Amygdala (tissue), 56 donors: ENCODE data around the gene FGF12.
A peak's percentile ranks its signal among the peaks of the same experiment; 100 is the strongest.

ENCODE experiments used
- DNase-seq, 56 donors: peaks; one replicate each; lab custom pipeline; 2025; lab: John Stamatoyannopoulos, UW

The FGF12 gene

DNA sequence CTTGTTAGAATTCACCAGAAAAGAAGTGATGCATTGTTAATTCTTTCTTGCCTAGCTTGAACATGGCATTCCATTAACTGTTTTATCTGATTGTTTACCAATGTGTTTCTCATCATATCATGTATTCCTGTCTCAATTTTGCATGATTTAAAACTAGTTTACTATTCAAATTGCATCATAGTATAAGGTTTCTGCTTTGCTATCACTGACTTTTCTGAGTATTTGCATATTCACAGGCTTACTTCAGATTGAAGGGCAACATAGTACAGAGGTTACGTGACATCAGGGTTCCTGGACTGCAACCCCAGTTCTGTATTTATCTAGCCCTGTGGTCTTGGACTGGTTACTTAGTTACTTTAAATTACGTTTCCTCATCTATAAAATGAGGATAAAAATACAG, 561.8 kb downstream of the FGF12 start:
- DNase-seq = no peak

DNA sequence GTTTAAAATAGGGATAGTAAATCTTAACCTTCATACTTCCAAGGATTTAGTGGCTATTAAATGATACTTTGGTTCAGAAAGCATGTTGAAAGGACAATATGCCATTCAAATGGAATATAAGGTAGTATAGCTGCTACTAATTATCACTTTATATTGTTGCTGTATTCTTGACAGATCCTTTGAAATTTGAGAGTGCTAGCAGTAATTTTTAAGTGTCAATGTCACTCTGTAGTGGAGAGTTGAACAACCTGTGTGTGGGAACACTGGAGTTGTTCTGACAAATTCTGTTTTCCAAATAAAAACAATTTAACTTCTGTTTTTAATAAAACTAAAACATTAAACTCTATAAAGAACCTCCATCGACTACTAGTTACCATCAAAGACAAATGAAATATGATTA, 565.7 kb downstream of the FGF12 start:
- DNase-seq = no peak

DNA sequence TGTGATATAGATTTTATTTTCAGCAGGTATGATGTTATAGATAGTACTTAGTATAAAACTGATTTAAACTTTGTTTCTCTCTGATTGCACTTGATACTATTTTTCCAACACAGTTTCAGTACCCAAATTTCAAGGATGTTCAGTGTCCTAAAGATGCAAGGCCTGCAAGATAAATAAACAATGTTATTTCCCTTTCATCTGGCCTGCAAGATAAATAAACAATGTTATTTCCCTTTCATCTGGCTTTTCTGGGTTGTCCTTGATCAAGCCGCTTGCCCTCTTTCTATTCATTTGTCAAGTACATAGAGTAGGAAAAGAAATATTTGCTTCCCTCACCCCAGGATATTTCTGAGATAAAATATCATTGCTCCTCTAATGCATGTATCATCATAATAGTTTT, 571.0 kb downstream of the FGF12 start:
- no peak for DNase-seq

DNA sequence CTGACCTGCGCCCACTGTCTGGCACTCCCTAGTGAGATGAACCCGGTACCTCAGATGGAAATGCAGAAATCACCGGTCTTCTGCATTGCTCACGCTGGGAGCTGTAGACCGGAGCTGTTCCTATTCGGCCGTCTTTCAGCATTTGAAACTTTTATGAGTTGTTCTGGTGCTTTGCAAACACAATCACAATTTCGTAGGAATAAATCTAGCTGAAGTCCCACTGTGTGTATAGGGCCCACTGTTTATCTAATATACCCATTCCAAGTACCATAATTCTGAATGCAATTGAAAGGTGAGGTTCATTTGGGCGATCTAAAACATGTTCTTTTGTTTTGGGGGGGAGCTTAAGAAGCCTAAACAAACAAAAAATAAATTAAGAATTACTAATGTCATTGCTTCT, 572.1 kb downstream of the FGF12 start:
- DNase-seq = no peak

DNA sequence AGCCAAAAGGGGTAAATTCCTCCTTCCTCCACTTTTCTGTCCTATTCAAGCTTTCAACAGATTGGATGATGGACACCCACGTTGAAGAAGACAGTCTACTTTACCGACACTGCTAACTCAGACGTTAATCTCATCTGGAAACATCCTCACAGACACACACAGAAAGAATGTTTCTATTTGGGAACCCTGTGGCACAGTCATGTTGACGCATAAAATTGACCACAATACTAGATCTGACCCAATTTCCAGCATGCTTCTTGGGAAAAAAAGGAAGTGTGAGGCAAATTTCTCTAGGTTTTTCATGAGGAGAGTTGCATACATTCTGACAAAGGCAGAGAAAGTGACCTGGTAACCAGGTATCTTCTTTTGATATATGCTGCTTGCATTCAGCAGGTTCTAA, 594.1 kb downstream of the FGF12 start:
- DNase-seq = no peak

DNA sequence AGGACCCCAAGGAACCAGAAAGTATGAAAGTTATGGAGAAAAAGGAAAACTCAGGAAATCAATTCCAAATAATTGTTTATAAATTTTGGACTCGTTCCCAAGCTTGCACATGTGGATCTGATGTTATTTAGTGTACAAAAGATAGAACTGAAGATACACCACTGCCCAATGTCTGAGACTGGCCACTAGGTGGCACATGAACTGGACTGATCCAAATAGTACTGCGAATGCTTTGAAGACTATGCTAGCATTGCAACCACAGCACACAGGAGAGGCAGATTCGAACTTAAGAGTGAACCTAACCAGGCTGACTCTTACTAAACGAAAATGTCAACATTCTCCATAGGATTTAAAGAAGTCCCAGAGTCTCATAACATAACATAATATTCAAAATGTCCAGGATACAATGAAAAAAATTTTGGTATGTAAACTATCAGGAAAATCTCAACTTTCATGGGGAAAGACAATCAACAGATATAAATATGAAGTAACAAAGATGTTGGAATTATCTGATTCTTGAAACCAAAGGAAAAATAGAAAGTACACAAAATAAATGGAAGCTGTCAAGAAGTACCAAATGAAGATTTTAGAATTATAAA, 596.7 kb downstream of the FGF12 start:
- peak in 27 of 56 donors; percentile 0 to 77 (median 21) for DNase-seq

DNA sequence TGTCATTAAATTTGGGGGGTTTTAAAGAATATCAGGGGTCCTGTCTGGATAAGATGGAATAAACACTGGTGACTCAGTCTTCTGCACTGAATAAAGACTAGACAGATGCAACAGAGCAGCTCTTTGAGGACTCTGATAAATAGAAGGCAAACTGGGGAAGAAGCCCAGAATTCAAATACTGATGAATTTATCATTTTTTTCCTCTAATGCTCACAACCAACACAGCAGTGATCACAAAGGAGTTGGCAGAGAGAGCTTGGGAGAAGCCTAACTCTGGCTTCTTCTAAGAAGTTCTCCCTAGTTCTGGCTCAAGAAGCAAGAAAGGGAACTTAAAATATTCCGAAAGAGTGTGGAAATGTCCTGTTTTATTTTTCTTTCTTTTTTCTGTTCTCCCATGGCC, 597.8 kb downstream of the FGF12 start:
- DNase-seq = peak in 1 of 56 donors; percentile 19

DNA sequence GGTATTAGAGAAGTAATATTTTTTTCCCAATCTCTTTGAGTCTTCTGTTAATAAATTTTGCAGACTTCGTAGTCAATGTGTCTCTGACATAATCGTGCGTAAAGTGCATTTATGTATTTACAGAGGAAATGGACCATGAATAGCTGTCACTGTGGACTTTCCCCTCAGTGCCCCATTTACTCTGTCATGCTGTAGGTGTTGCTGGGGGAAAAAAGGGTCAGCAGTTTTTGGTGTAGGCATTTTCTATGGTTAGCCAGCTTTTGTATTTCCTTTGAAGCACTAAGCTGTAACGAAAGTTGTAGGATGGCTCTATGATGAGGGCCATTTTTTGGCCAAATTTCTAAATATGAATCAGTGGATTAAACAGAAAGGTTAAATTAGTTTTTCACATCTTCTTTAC, 598.4 kb downstream of the FGF12 start:
- no peak for DNase-seq

DNA sequence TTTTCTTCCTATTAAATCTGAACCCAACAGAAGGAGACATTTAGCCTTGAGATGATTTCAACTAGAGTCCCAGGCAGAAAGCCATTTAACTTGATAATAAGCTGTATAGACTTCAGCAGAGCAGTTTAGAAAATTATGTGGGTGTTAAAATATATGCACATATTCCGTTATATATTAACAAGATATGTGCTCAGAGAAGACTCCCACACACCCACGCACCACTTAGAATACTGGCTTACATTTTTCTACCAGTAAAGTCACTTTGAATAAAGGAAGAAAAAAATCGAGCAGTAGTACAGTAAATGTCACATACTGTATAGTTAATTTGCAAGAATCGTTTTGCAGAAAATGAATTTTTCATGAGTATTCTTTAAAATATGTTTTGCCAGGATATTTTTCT, 599.3 kb downstream of the FGF12 start:
- no peak for DNase-seq

DNA sequence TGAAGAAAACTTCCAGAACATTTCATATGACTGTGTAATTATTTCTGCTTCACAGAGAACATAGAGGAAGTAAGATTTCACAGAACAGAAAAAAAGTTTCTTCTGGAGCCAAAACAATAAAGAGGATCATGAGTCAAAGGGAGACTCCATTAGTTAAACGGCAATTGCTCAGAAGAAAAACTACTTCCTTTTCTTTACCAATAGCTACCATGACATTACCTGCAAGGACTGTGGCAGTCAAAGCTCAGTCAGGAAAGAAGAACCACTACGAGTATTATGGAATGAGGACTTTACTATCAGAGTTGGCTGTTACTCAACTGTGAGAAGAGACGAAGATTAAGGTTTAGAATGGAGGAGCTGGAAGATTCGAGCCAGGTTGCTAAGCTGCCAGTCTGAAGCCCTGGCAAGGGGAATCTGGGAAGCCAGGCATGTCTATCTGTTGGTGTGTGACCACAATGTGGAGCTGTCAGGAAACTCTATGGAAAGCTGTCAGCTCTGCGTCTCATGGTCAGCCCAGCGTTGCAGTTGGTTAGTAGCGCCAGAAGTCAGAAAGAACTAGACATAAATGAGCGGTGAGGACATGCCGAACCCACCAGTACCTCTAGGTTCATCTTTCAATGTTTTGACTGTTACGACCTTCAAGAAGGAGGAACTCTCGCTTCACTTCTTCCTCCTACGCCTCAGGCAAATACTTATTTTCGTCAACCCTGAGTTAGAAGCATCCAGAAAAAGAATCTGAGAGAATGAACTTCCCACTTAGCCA, 604.3 kb downstream of the FGF12 start:
- peak in 1 of 56 donors; percentile 4 for DNase-seq

DNA sequence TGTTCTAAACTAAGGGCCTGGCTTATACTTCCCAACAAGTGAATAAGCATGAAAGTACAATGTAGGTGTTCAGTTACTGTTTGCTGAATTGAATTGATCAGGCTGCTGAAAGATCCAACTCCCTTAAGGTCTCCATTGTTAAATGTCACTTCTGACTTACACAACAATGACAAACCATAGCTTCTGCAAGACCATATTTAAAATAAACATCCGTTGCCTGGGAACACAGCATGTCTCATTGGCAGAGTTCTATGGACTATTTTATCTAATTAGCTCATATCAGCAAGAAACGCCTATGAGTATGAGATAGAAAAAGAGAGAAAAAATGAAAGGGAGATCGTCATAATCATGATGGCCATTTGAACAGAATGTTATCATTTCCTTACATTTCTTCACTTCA, 605.4 kb downstream of the FGF12 start:
- DNase-seq = no peak

DNA sequence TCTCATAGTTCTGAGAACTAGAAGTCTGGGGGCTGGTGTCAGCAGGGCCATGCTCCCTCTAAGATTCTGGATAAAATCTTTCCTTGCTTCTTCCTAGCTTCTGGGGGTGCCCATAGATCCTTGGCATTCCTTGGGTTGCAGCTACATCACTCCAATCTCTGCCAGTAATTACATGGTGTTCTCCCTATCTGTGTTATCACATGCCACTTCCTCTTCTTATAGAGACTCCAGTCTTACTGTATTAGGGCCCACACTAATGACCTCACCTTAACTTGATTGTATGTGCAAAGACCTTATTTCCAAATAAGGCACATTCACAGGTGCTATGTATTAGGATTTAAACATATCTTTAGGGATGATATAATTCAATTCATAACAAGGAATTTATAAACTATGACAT, 618.5 kb downstream of the FGF12 start:
- no peak for DNase-seq

DNA sequence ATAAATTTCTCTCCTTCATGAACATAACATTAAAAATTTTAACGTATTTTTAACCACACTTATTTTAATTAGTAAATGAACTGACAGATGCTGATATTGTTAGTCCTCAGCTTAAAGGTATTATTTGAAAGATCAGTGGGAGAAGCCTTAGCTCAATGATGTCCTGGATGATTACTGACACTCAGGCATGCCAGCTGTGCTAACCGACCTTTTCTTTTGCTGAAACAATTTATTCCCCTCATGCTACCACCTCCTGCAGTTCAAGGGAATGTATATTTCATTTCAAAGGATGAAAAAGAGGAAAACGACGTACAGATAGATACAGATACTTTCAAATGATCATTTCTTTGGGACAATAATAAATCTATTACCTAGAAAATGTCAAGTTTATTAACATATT, 620.8 kb downstream of the FGF12 start:
- DNase-seq = no peak

DNA sequence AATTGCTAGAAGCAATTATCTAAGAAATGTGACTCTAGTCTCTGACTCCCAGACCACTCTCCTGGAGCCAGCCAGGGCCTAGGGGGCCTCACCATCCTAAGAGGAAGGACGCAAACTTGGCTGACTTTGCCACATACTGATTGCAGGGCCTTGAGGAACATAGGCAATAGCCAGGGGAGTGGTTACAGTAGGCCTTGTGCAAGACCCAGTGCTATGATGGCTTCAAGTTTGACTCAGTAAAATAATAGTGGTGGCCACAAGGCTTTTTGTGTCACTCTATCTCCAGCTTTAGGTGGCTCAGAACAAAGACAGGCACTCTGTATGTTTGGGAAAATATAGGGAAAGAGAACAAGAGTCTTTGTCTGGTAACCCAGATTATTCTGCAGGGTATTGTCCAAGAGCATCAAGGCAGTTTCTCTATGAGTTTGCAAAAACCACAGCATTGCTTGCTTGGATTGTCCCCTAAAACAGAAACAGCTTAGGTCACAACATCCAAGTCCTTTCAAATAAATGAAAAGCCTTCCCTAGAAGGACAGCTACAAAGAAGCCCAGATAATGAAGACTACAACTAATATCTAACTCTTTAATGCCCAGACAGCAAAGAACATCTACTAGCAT, 634.8 kb downstream of the FGF12 start:
- no peak for DNase-seq

DNA sequence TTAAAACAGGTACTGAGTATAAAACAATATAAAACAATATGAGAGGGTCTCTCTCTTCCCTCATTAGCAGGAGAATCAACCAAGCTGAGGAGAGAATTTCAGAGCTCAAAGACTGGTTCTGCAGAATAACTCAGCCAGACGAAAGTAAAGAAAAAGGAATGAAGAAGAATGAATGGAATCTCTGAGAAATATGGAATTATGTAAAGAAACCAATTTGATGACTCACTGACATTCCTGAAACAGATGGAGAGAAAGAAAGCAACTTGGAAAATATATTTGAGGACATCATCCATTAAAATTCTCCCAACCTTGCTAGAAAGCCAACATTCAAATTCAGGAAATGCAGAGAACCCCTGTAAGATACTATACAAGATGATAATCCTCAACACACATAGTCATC, 635.5 kb downstream of the FGF12 start:
- no peak for DNase-seq

DNA sequence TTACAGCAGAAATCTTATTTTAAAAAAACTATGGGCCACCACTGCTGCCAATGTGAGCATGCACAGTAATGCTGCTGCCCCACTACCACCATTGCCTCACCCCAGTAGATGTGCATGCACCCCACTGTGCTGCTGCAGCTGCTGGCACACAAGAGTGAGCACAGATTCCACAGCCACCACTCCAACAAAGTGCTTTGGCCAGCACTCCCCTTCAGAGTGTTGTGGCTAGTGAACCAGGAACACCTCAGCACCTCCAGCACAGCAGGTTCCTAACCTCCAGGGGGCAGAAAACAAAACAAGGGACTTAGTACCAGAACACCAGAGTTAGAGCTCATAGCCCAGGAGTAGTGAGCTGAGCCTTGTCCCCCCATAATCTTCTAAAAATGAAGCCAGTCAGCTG, 636.8 kb downstream of the FGF12 start:
- no peak for DNase-seq
